ENCODE data around the gene DEXI. TPM values are rescaled to one million over a fixed set of nuclear protein-coding genes. Genes with fewer than 3 reads are reported as not detected.

The DEXI gene
- total and polyA plus RNA-seq, 2 donors (not counting 1 experiment from before 2014, with no cell fraction given), result 38.8 to 49.9 TPM

GRCh38 chr16:10938796-10939648 is 3.2 kb downstream of the DEXI start:
- H3K27ac ChIP-seq (ENCODE audit: insufficient read depth, low read length), result no peak overlapping the region
- H3K4me2 ChIP-seq (ENCODE audit: extremely low read depth, insufficient read depth, low read length), result peak overlapping the region; percentile 94
- no peaks in the 10 kb centered on the region for H3K36me3 ChIP-seq (ENCODE audit: control insufficient read depth, insufficient read depth, low read length)
- no peaks in the 10 kb centered on the region for H3K27me3 ChIP-seq (ENCODE audit: control insufficient read depth, insufficient read depth, low read length)
- H2AFZ ChIP-seq (ENCODE audit: low read length), result no peak overlapping the region
- H3K4me1 ChIP-seq (ENCODE audit: control insufficient read depth, extremely low read depth, insufficient read depth, low read length), result peaks cover 4% of the 10 kb centered on the region
- H3K79me2 ChIP-seq (ENCODE audit: control insufficient read depth, insufficient read depth, low read length), result peaks cover 30% of the 10 kb centered on the region
- H3K9ac ChIP-seq (ENCODE audit: insufficient read depth, low read length), result no peak overlapping the region
- peak overlapping the region in 2 of 4 experiments; percentile 15 to 94 for H3K4me3 ChIP-seq (replicated peaks in 1 of 4; ENCODE audit: control extremely low read depth in 1 of 4, insufficient read depth in 1 of 4, low read depth in 3 of 4, low read length in 4 of 4)
- no peaks in the 10 kb centered on the region for H3K9me3 ChIP-seq (ENCODE audit: control insufficient read depth, insufficient read depth, low read depth, low read length)
- peaks cover 2% of the 10 kb centered on the region for H4K20me1 ChIP-seq (ENCODE audit: control insufficient read depth, extremely low read depth, insufficient read depth, low read length)
- DNase-seq (ENCODE audit: low read depth in 2 of 2), result no peak
- TF ChIP-seq EZH2 (IDR thresholded peaks at IDR 0.05; ENCODE audit: low read length, missing control alignments) (no peak), CTCF (conservative IDR thresholded peaks at IDR 0.05 in 1 of 2, IDR thresholded peaks at IDR 0.05 in 1 of 2; ENCODE audit: low read depth in 1 of 2, low read length in 2 of 2) (no peak)

DNA sequence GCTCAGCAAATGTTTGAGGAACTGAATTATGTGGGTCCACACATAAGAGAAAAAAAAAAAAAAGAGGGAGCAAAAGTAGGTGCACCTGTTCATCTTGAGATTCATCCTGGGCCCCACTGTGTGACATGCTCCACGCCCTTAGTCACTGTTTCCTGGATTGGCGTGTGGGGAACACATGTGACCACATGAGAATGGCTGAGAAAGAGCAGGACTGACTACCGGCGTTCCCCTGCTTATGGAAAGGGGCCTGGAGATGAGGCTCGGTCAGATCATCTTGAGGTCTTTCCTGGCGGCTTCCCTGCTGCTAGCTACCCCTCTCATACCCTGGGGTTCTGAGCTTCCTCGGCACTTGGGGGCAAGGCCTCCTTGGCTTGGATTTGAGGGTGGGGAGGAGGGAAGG is 3.9 kb downstream of the DEXI start:
- no peak for DNase-seq (ENCODE audit: low read depth in 2 of 2)
- Histone ChIP-seq H3K27ac (ENCODE audit: insufficient read depth, low read length) (no peak overlapping the region), H3K4me2 (ENCODE audit: extremely low read depth, insufficient read depth, low read length) (peak overlapping the region; percentile 34), H3K9me3 (ENCODE audit: control insufficient read depth, insufficient read depth, low read depth, low read length) (no peaks in the 10 kb centered on the region), H2AFZ (ENCODE audit: low read length) (no peak overlapping the region), H3K36me3 (ENCODE audit: control insufficient read depth, insufficient read depth, low read length) (no peaks in the 10 kb centered on the region), H3K4me3 (replicated peaks in 1 of 4; ENCODE audit: control extremely low read depth in 1 of 4, insufficient read depth in 1 of 4, low read depth in 3 of 4, low read length in 4 of 4) (peak overlapping the region in 1 of 4 experiments; percentile 94), H3K9ac (ENCODE audit: insufficient read depth, low read length) (no peak overlapping the region), H3K4me1 (ENCODE audit: control insufficient read depth, extremely low read depth, insufficient read depth, low read length) (peaks cover 4% of the 10 kb centered on the region), H3K79me2 (ENCODE audit: control insufficient read depth, insufficient read depth, low read length) (peaks cover 34% of the 10 kb centered on the region), H3K27me3 (ENCODE audit: control insufficient read depth, insufficient read depth, low read length) (no peaks in the 10 kb centered on the region), H4K20me1 (ENCODE audit: control insufficient read depth, extremely low read depth, insufficient read depth, low read length) (peaks cover 2% of the 10 kb centered on the region)
- TF ChIP-seq CTCF (conservative IDR thresholded peaks at IDR 0.05 in 1 of 2, IDR thresholded peaks at IDR 0.05 in 1 of 2; ENCODE audit: low read depth in 1 of 2, low read length in 2 of 2) (no peak), EZH2 (IDR thresholded peaks at IDR 0.05; ENCODE audit: low read length, missing control alignments) (no peak)

GRCh38 chr16:10937068-10937859 is 5.0 kb downstream of the DEXI start:
- TF ChIP-seq CTCF (conservative IDR thresholded peaks at IDR 0.05 in 1 of 2, IDR thresholded peaks at IDR 0.05 in 1 of 2; ENCODE audit: low read depth in 1 of 2, low read length in 2 of 2), result no peak
- TF ChIP-seq EZH2 (IDR thresholded peaks at IDR 0.05; ENCODE audit: low read length, missing control alignments), result no peak
- Histone ChIP-seq H3K27ac (ENCODE audit: insufficient read depth, low read length) (no peak overlapping the region), H4K20me1 (ENCODE audit: control insufficient read depth, extremely low read depth, insufficient read depth, low read length) (peaks cover 2% of the 10 kb centered on the region), H3K4me3 (replicated peaks in 1 of 4; ENCODE audit: control extremely low read depth in 1 of 4, insufficient read depth in 1 of 4, low read depth in 3 of 4, low read length in 4 of 4) (peak overlapping the region in 1 of 4 experiments; percentile 94), H3K9ac (ENCODE audit: insufficient read depth, low read length) (no peak overlapping the region), H3K27me3 (ENCODE audit: control insufficient read depth, insufficient read depth, low read length) (no peaks in the 10 kb centered on the region), H3K79me2 (ENCODE audit: control insufficient read depth, insufficient read depth, low read length) (peaks cover 34% of the 10 kb centered on the region), H3K4me1 (ENCODE audit: control insufficient read depth, extremely low read depth, insufficient read depth, low read length) (no peaks in the 10 kb centered on the region), H3K36me3 (ENCODE audit: control insufficient read depth, insufficient read depth, low read length) (no peaks in the 10 kb centered on the region), H3K4me2 (ENCODE audit: extremely low read depth, insufficient read depth, low read length) (peak overlapping the region; percentile 70), H3K9me3 (ENCODE audit: control insufficient read depth, insufficient read depth, low read depth, low read length) (no peaks in the 10 kb centered on the region), H2AFZ (ENCODE audit: low read length) (no peak overlapping the region)
- no peak for DNase-seq (ENCODE audit: low read depth in 2 of 2)
